ENCODE measurements around the gene KRTAP5-2. TPM values are rescaled to one million over a fixed set of nuclear protein-coding genes. Genes with fewer than 3 reads are reported as not detected.

KRTAP5-2 gene
- total RNA-seq, 4 donors from 2014 or later: not detected

- H3K4me1 ChIP-seq: peaks cover 38 to 70% (median 43%) of the 10 kb centered on the region in 4 donors
- no peak for TF ChIP-seq POLR2AphosphoS5 (IDR thresholded peaks at IDR 0.05)
- TF ChIP-seq CTCF (IDR thresholded peaks at IDR 0.05): no peak
- no peak overlapping the region for H3K4me3 ChIP-seq
- H3K9me3 ChIP-seq: no peaks in the 10 kb centered on the region
- DNase-seq: no peak
- WGBS, 2 donors (ENCODE audit: low coverage in 1 of 2): 79% methylated on average over 7 of the region's 7 CpGs; no CpG with 5 or more reads in 1 of the 2 donors
- in situ Hi-C loops (cut with MboI; ENCODE audit: low pct_ligation_motif_present in 1 of 4, low pct_unique_long_range_greater_than_20kb in 1 of 4, low sequenced_read_pairs in 3 of 4): no loop called here
- no peaks in the 10 kb centered on the region for H3K36me3 ChIP-seq
- H3K27me3 ChIP-seq: peaks cover under 1% of the 10 kb centered on the region
- intact Hi-C loops (cut with DNase I; ENCODE audit: low total_unique reads): loop anchor here (10.0 kb wide), 1 partner anchor 817 kb away; no protein-coding TSS in a partner anchor
- H3K27ac ChIP-seq: peak overlapping the region in 2 of 4 donors; percentile 28 to 34
These were observed 30.4 kb downstream of the KRTAP5-2 start for GRCh38 chr11:1567721-1568100.

GRCh38 chr11:1567052-1567720 is 30.9 kb downstream of the KRTAP5-2 start:
- Histone ChIP-seq H3K9me3 (no peaks in the 10 kb centered on the region), H3K27ac (peak overlapping the region in 2 of 4 donors; percentile 28 to 34), H3K4me3 (no peak overlapping the region), H3K36me3 (no peaks in the 10 kb centered on the region), H3K27me3 (no peaks in the 10 kb centered on the region), H3K4me1 (peaks cover 38 to 65% (median 43%) of the 10 kb centered on the region in 4 donors)
- 43% methylated on average over 6 of the region's 13 CpGs; no CpG with 5 or more reads in 1 of the 2 donors for WGBS, 2 donors (ENCODE audit: low coverage in 1 of 2)
- DNase-seq: no peak
- in situ Hi-C loops (cut with MboI; ENCODE audit: low pct_ligation_motif_present in 1 of 4, low pct_unique_long_range_greater_than_20kb in 1 of 4, low sequenced_read_pairs in 3 of 4): no loop called here
- TF ChIP-seq EP300 (IDR thresholded peaks at IDR 0.05; ENCODE audit: low read depth): no peak
- TF ChIP-seq POLR2AphosphoS5 (IDR thresholded peaks at IDR 0.05): no peak
- TF ChIP-seq CTCF (IDR thresholded peaks at IDR 0.05): no peak
- TF ChIP-seq POLR2A (IDR thresholded peaks at IDR 0.05): no peak
- intact Hi-C loops (cut with DNase I; ENCODE audit: low total_unique reads): loop anchor here (10.0 kb wide), 1 partner anchor 818 kb away; no protein-coding TSS in a partner anchor

GRCh38 chr11:1566381-1567051 is 31.6 kb downstream of the KRTAP5-2 start:
- TF ChIP-seq EP300 (IDR thresholded peaks at IDR 0.05; ENCODE audit: low read depth) (no peak), CTCF (IDR thresholded peaks at IDR 0.05) (no peak), POLR2A (IDR thresholded peaks at IDR 0.05) (no peak), POLR2AphosphoS5 (IDR thresholded peaks at IDR 0.05) (no peak)
- 79% methylated on average over 20 of the region's 20 CpGs; no CpG with 5 or more reads in 1 of the 2 donors for WGBS, 2 donors (ENCODE audit: low coverage in 1 of 2)
- no peaks in the 10 kb centered on the region for H3K27me3 ChIP-seq
- H3K27ac ChIP-seq: no peak overlapping the region
- no peak overlapping the region for H3K4me3 ChIP-seq
- intact Hi-C loops (cut with DNase I; ENCODE audit: low total_unique reads): loop anchor here (10.0 kb wide), 1 partner anchor 818 kb away; no protein-coding TSS in a partner anchor
- no peak for DNase-seq
- no peaks in the 10 kb centered on the region for H3K9me3 ChIP-seq
- no peaks in the 10 kb centered on the region for H3K36me3 ChIP-seq
- in situ Hi-C loops (cut with MboI; ENCODE audit: low pct_ligation_motif_present in 1 of 4, low pct_unique_long_range_greater_than_20kb in 1 of 4, low sequenced_read_pairs in 3 of 4): no loop called here
- peaks cover 38 to 65% (median 43%) of the 10 kb centered on the region in 4 donors for H3K4me1 ChIP-seq

- intact Hi-C loops (cut with DNase I; ENCODE audit: low total_unique reads) (loop anchor here (10.0 kb wide), 1 partner anchor 819 kb away; no protein-coding TSS in a partner anchor), in situ Hi-C loops (cut with MboI; ENCODE audit: low pct_ligation_motif_present in 1 of 4, low pct_unique_long_range_greater_than_20kb in 1 of 4, low sequenced_read_pairs in 3 of 4) (no loop called here)
- H3K27ac ChIP-seq: peak overlapping the region in 1 of 4 donors; percentile 77
- peaks cover 32 to 59% (median 37%) of the 10 kb centered on the region in 4 donors for H3K4me1 ChIP-seq
- H3K4me3 ChIP-seq: no peak overlapping the region
- 90% methylated on average over 5 of the region's 5 CpGs; no CpG with 5 or more reads in 1 of the 2 donors for WGBS, 2 donors (ENCODE audit: low coverage in 1 of 2)
- TF ChIP-seq EP300 (IDR thresholded peaks at IDR 0.05; ENCODE audit: low read depth) (no peak), POLR2AphosphoS5 (IDR thresholded peaks at IDR 0.05) (no peak), CTCF (IDR thresholded peaks at IDR 0.05) (no peak), POLR2A (IDR thresholded peaks at IDR 0.05) (no peak)
- H3K27me3 ChIP-seq: no peaks in the 10 kb centered on the region
- no peaks in the 10 kb centered on the region for H3K9me3 ChIP-seq
- H3K36me3 ChIP-seq: no peaks in the 10 kb centered on the region
- no peak for DNase-seq
These were observed 32.2 kb downstream of the KRTAP5-2 start for GRCh38 chr11:1565904-1566247.
